Measurements from ENCODE around the gene SAMD8.
"Not testable (repeated sequence)": the region's sequence is repeated elsewhere in the genome, so short reads cannot be mapped to it uniquely, and the experiment has no call there.

The SAMD8 gene

DNA sequence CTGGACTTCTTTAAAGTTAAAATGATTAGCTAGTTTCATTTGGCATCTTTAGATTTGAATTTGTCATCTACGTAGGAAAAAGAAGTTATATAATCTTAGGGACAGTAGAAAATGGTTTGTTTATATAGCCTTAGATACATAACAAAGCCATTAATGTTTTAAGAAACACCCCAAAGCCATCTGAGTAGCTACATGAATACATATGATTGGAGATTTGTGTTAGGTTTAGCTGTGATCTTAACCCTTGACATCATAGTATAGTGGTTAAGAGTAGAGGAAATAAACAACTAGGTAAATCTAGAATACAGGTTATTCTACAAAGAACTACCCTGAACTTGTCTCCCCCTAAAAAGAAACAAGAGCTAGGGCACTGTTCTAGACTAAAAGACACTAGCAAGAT, 18.1 kb downstream of the SAMD8 start:
- no peak overlapping the region for H3K4me3 ChIP-seq (ENCODE audit: low read depth, low read length)
- TF ChIP-seq CTCF (IDR thresholded peaks at IDR 0.05; ENCODE audit: low read depth, low read length, missing control alignments): no peak
- no peak for DNase-seq (ENCODE audit: low read depth)

- not testable (repeated sequence) for H3K4me3 ChIP-seq (ENCODE audit: low read depth, low read length); DNase-seq (ENCODE audit: low read depth)
These were observed 22.2 kb downstream of the SAMD8 start for GRCh38 chr10:75133701-75134100.

DNA sequence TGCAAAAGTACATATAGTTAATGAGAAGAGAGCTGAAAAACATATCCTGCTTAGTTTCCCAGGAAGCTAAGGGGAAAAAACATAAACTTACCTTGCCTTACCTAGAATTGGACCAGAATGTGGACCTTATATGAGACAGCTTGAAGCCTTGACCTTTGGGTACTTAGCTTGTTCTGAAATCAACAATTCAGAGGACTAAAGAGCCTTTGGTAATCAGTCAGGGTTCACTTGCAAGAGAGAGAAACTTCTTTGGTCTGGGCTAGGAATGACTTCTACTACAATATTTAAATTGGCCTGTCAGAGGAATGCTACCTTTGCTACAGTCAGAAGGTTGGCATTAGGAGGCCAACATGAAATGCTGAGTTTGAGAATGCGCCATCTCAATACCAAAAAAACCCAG, 24.9 kb downstream of the SAMD8 start:
- no peak overlapping the region for H3K4me3 ChIP-seq (ENCODE audit: low read depth, low read length)
- no peak for DNase-seq (ENCODE audit: low read depth)
- no peak for TF ChIP-seq CTCF (IDR thresholded peaks at IDR 0.05; ENCODE audit: low read depth, low read length, missing control alignments)

- no peak overlapping the region for H3K4me3 ChIP-seq (ENCODE audit: low read depth, low read length)
- no peak for DNase-seq (ENCODE audit: low read depth)
- no peak for TF ChIP-seq CTCF (IDR thresholded peaks at IDR 0.05; ENCODE audit: low read depth, low read length, missing control alignments)
These were observed 26.3 kb downstream of the SAMD8 start for GRCh38 chr10:75137533-75138438.

DNA sequence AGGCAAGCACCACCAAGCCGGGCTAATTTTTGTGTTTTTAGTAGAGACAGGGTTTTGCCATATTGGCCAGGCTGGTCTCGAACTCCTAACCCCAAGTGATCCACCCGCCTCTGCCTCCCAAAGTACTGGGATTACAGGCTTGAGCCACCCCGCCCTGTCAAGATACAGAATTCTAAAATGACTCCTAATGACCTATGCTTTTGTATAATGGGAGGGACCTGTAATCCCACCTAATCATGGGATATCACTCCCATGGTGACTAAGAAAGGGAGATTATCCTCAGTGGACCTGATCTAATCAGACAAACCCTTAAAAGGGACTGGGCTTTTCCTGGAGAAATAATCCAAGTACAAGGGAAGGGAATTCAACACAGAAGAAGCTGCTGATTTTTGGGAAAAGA, 28.8 kb downstream of the SAMD8 start:
- DNase-seq (ENCODE audit: low read depth): no peak
- no peak for TF ChIP-seq CTCF (IDR thresholded peaks at IDR 0.05; ENCODE audit: low read depth, low read length, missing control alignments)
- H3K4me3 ChIP-seq (ENCODE audit: low read depth, low read length): no peak overlapping the region

GRCh38 chr10:75143353-75143752, 31.9 kb downstream of the SAMD8 start:
- DNase-seq (ENCODE audit: low read depth): no peak
- no peak overlapping the region for H3K4me3 ChIP-seq (ENCODE audit: low read depth, low read length)
- no peak for TF ChIP-seq CTCF (IDR thresholded peaks at IDR 0.05; ENCODE audit: low read depth, low read length, missing control alignments)

DNA sequence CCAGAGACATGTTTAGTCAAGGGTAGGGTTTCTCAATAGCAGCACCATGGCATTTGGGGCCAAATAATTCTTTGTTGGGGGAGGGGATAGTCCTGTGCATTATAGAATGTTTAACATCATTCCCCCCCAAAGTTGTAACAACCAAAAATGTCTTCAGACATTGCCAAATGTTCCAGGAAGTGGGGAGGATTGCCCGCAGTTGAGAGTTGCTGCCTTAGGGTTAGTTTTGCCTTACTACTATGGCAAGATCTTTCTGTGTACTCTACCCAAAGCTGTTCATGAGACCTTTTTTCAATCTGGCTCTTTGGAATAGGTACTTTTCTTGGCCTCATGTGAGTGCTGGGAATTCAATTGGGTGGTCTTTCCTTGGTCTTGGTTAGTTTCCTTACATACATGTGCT, 34.1 kb downstream of the SAMD8 start:
- no peak for DNase-seq (ENCODE audit: low read depth)
- no peak for TF ChIP-seq CTCF (IDR thresholded peaks at IDR 0.05; ENCODE audit: low read depth, low read length, missing control alignments)
- no peak overlapping the region for H3K4me3 ChIP-seq (ENCODE audit: low read depth, low read length)
